ENCODE results near the gene ZNF441. TPM values are rescaled to one million over a fixed set of nuclear protein-coding genes. Genes with fewer than 3 reads are reported as not detected.
"Not testable (repeated sequence)": the region's sequence is repeated elsewhere in the genome, so short reads cannot be mapped to it uniquely, and the experiment has no call there.

Gene ZNF441
- total RNA-seq, 2 donors from 2014 or later, result 3.5 to 3.8 TPM

- H3K36me3 ChIP-seq, result no peaks in the 10 kb centered on the region
- no peaks in the 10 kb centered on the region for H3K9me3 ChIP-seq
- DNase-seq, result peak; percentile 98
- peak within 1 kb of the TSS; percentile 92 for H3K4me3 ChIP-seq
- H3K27ac ChIP-seq, result peak within 1 kb of the TSS; percentile 97
- peak within 1 kb of the TSS; percentile 91 to 97 for H3K9ac ChIP-seq (ENCODE audit: low read depth in 2 of 2, low read length in 2 of 2)
- H3K4me1 ChIP-seq, result no peaks in the 10 kb centered on the region
- TF ChIP-seq, protein P1, sequence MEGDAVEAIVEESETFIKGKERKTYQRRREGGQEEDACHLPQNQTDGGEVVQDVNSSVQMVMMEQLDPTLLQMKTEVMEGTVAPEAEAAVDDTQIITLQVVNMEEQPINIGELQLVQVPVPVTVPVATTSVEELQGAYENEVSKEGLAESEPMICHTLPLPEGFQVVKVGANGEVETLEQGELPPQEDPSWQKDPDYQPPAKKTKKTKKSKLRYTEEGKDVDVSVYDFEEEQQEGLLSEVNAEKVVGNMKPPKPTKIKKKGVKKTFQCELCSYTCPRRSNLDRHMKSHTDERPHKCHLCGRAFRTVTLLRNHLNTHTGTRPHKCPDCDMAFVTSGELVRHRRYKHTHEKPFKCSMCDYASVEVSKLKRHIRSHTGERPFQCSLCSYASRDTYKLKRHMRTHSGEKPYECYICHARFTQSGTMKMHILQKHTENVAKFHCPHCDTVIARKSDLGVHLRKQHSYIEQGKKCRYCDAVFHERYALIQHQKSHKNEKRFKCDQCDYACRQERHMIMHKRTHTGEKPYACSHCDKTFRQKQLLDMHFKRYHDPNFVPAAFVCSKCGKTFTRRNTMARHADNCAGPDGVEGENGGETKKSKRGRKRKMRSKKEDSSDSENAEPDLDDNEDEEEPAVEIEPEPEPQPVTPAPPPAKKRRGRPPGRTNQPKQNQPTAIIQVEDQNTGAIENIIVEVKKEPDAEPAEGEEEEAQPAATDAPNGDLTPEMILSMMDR (IDR thresholded peaks at IDR 0.05), result no peak
- intact Hi-C loops (cut with DNase I), result no loop called here
- H3K27me3 ChIP-seq, result no peaks in the 10 kb centered on the region
These were observed 47.4 kb downstream of the ZNF441 start, which contains the start of gene ZNF440 for GRCh38 chr19:11814029-11814699. TSS of gene ZNF440 (plus strand) at chr19:11814273. CDS start at chr19:11814448, 175 bp downstream.

GRCh38 chr19:11814700-11815035, 47.9 kb downstream of the ZNF441 start:
- no peaks in the 10 kb centered on the region for H3K4me1 ChIP-seq
- peak overlapping the region; percentile 92 for H3K4me3 ChIP-seq
- no peaks in the 10 kb centered on the region for H3K36me3 ChIP-seq
- TF ChIP-seq, protein P1 (IDR thresholded peaks at IDR 0.05), result no peak
- DNase-seq, result peak; percentile 37
- H3K27me3 ChIP-seq, result no peaks in the 10 kb centered on the region
- intact Hi-C loops (cut with DNase I), result no loop called here
- H3K9me3 ChIP-seq, result no peaks in the 10 kb centered on the region
- H3K9ac ChIP-seq (ENCODE audit: low read depth in 2 of 2, low read length in 2 of 2), result peak overlapping the region; percentile 91 to 97
- H3K27ac ChIP-seq, result peak overlapping the region; percentile 97

GRCh38 chr19:11821474-11822109, 54.8 kb downstream of the ZNF441 start:
- intact Hi-C loops (cut with DNase I), result no loop called here
- TF ChIP-seq, protein P1 (IDR thresholded peaks at IDR 0.05), result no peak

DNA sequence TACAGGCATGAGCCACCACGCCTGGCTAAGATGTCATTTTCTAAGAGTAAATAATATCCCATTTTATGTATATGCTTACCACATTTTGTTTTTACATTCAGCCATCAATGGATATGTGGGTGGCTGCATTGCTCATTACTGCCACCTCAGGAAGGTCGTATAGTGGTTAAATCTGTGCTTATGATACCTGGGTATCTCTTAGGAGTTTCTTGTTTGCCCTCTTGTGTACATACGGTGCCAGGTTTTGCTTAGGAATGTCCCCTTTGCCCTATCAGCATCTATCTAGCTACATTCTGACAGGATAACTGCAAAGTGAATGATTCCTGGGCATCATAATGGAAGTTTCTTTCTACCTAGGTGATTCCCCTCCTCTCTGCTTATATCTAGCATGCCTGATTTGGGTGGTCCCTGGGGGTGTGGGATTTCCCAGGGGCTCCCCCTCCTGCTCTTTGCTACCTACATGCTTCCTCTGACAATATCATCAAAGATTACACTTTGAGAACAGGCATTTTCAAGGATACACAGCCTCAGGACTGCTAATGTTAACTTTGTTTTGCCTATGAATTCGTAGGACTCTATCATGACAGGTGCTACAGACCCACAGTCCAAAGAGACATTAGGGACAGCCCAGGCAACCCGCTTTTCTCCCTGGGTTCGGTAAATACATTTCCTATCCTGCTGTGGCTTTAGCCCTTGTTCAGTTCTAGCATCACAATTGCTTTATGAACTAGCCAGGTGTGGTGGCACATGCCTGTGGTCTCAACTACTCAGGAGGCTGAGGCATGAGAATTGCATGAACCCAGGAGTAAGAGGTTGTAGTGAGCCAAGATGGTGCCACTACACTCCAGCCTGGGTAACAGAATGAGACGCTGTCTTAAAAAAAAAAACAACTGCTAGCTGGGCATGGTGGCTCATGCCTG, 62.4 kb downstream of the ZNF441 start:
- DNase-seq; intact Hi-C loops (cut with DNase I); H3K9me3 ChIP-seq; H3K4me3 ChIP-seq; H3K27me3 ChIP-seq; H3K4me1 ChIP-seq; H3K27ac ChIP-seq; H3K9ac ChIP-seq (ENCODE audit: low read depth in 2 of 2, low read length in 2 of 2): not testable (repeated sequence)
- peaks cover 27% of the 10 kb centered on the region for H3K36me3 ChIP-seq

More at GRCh38 chr19:11821474-11822109, 54.8 kb downstream of the ZNF441 start:
- no peak overlapping the region for H3K27ac ChIP-seq
- H3K4me1 ChIP-seq, result no peaks in the 10 kb centered on the region
- no peaks in the 10 kb centered on the region for H3K9me3 ChIP-seq
- no peak overlapping the region for H3K9ac ChIP-seq (ENCODE audit: low read depth in 2 of 2, low read length in 2 of 2)
- no peaks in the 10 kb centered on the region for H3K27me3 ChIP-seq
- no peak overlapping the region for H3K4me3 ChIP-seq
- no peaks in the 10 kb centered on the region for H3K36me3 ChIP-seq
- DNase-seq, result no peak

- Histone ChIP-seq H3K9me3 (peaks cover 8% of the 10 kb centered on the region), H3K4me1 (no peaks in the 10 kb centered on the region), H3K36me3 (peaks cover 27% of the 10 kb centered on the region), H3K4me3 (no peak overlapping the region), H3K27ac (no peak overlapping the region), H3K27me3 (no peaks in the 10 kb centered on the region), H3K9ac (ENCODE audit: low read depth in 2 of 2, low read length in 2 of 2) (no peak overlapping the region)
- TF ChIP-seq, protein P1 (IDR thresholded peaks at IDR 0.05), result no peak
- intact Hi-C loops (cut with DNase I), result no loop called here
- no peak for DNase-seq
These were observed 65.6 kb downstream of the ZNF441 start for GRCh38 chr19:11832253-11832912.

Data from colonic mucosa (tissue), 4 donors.